Measurements from ENCODE around the gene AKR1A1. TPM values are rescaled to one million over a fixed set of nuclear protein-coding genes. Genes with fewer than 3 reads are reported as not detected.

AKR1A1 gene
- total and polyA plus RNA-seq, 5 donors from 2014 or later: 53.1 to 117 (median 93.9) TPM

DNA sequence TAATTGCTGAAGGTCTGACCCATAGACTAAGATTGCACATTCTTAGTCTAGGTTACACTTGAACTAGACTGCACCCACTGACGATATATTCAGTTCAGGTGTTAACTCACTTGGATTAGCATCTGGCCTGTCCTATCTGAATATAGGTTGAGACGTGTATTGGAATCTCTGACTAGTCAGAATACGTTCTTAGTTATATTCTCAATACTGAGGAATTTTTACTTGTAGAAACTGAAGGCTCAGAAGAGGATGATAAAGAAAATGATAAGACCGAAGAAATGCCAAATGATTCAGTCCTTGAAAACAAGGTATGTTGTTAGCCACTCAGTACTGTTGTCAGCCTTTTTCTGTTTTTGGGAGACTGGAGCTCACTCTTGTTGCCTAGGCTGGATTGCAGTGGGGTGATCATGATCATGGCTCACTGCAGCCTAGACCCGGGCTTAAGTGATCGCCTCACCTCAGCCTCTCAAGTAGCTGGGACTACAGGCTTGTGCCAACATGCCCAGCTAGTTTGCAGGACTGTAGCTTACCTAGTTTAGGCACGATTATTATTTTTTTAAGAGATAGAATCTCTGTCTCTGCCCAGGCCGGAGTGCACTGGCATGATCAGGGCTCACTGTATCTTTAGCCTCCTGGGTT is 62.4 kb downstream of the AKR1A1 start:
- Histone ChIP-seq H3K27me3 (ENCODE audit: control insufficient read depth, insufficient read depth, low read length) (no peaks in the 10 kb centered on the region), H3K36me3 (ENCODE audit: control insufficient read depth, insufficient read depth, low read length) (peaks cover 74% of the 10 kb centered on the region), H3K4me3 (ENCODE audit: low read depth, low read length) (no peak overlapping the region), H3K27ac (ENCODE audit: insufficient read depth, low read length, poor library complexity, severe bottlenecking) (no peak overlapping the region), H3K4me1 (ENCODE audit: control insufficient read depth, insufficient read depth, low read length, poor library complexity, severe bottlenecking) (peaks cover 8% of the 10 kb centered on the region), H3K9me3 (ENCODE audit: control insufficient read depth in 2 of 2, low read length in 2 of 2) (no peaks in the 10 kb centered on the region)
- no peaks in the 10 kb centered on the region for H3K9me3 Mint-ChIP-seq
- peaks cover 7 to 24% (median 17%) of the 10 kb centered on the region in 4 donors for H3K4me1 Mint-ChIP-seq
- peak overlapping the region in 1 of 4 donors; percentile 42 for H3K4me3 Mint-ChIP-seq
- ATAC-seq (ENCODE audit: low read depth in 2 of 2) (no peak), DNase-seq (no peak)
- H3K27me3 Mint-ChIP-seq: no peaks in the 10 kb centered on the region
- H3K27ac Mint-ChIP-seq: no peak overlapping the region
- peaks cover 49% of the 10 kb centered on the region for H3K36me3 Mint-ChIP-seq

DNA sequence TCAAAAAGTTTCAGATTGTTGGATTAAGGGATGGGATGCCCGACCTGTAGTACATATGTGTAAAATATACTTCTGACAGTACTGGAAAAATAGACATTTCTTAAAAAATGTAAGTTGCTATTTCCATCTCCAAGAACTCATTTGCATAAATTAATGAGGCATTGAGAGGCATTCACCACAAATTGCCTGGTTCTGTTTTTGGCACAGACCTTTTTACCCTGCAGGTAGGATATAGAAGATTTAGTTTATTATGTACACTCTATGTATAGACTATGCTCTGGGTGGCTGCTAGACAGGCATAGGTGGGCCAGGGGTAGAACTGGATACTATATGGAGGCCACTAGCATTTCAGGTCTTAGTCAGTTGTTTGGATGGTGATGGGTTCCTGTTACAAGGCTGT is 65.3 kb downstream of the AKR1A1 start:
- Mint-ChIP-seq H3K36me3 (peaks cover 29% of the 10 kb centered on the region), H3K27me3 (no peaks in the 10 kb centered on the region), H3K4me3 (no peak overlapping the region), H3K4me1 (peaks cover 0 to 6% (median 3%) of the 10 kb centered on the region in 4 donors), H3K27ac (peak overlapping the region; percentile 44 to 65 (median 59)), H3K9me3 (no peaks in the 10 kb centered on the region)
- no peak for DNase-seq
- no peaks in the 10 kb centered on the region for H3K27me3 ChIP-seq (ENCODE audit: control insufficient read depth, insufficient read depth, low read length)
- no peak overlapping the region for H3K27ac ChIP-seq (ENCODE audit: insufficient read depth, low read length, poor library complexity, severe bottlenecking)
- no peak overlapping the region for H3K4me3 ChIP-seq (ENCODE audit: low read depth, low read length)
- no peaks in the 10 kb centered on the region for H3K4me1 ChIP-seq (ENCODE audit: control insufficient read depth, insufficient read depth, low read length, poor library complexity, severe bottlenecking)
- no peaks in the 10 kb centered on the region for H3K9me3 ChIP-seq (ENCODE audit: control insufficient read depth in 2 of 2, low read length in 2 of 2)
- ATAC-seq (ENCODE audit: low read depth in 2 of 2): no peak
- peaks cover 73% of the 10 kb centered on the region for H3K36me3 ChIP-seq (ENCODE audit: control insufficient read depth, insufficient read depth, low read length)

DNA sequence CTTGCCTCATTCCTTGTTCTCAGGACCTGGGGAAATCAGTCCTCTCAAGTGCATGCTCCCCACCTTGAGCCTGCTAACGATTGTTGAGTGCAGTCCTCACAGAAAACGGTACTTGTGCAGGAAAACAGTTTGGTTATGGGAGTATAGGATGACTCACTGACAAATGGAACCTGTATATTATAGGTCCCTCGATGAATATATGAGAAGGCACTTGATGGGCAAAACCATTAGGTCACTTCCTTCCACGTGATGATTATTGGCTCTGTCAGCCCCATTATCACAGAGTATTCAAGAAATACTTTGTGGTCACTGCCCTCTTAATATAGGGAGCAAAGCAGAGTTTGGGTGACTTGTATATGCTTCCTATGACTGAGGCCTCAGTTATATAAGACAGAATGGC is 67.0 kb downstream of the AKR1A1 start:
- Histone ChIP-seq H3K27ac (ENCODE audit: insufficient read depth, low read length, poor library complexity, severe bottlenecking) (no peak overlapping the region), H3K36me3 (ENCODE audit: control insufficient read depth, insufficient read depth, low read length) (peaks cover 71% of the 10 kb centered on the region), H3K9me3 (ENCODE audit: control insufficient read depth in 2 of 2, low read length in 2 of 2) (no peaks in the 10 kb centered on the region), H3K4me3 (ENCODE audit: low read depth, low read length) (no peak overlapping the region), H3K4me1 (ENCODE audit: control insufficient read depth, insufficient read depth, low read length, poor library complexity, severe bottlenecking) (no peaks in the 10 kb centered on the region), H3K27me3 (ENCODE audit: control insufficient read depth, insufficient read depth, low read length) (no peaks in the 10 kb centered on the region)
- no peak overlapping the region for H3K4me3 Mint-ChIP-seq
- H3K9me3 Mint-ChIP-seq: no peaks in the 10 kb centered on the region
- H3K4me1 Mint-ChIP-seq: peaks cover 0 to 4% (median under 1%) of the 10 kb centered on the region in 4 donors
- no peak for DNase-seq
- H3K27ac Mint-ChIP-seq: peak overlapping the region in 2 of 3 donors; percentile 50 to 67
- peaks cover 29% of the 10 kb centered on the region for H3K36me3 Mint-ChIP-seq
- no peak for ATAC-seq (ENCODE audit: low read depth in 2 of 2)
- no peaks in the 10 kb centered on the region for H3K27me3 Mint-ChIP-seq

DNA sequence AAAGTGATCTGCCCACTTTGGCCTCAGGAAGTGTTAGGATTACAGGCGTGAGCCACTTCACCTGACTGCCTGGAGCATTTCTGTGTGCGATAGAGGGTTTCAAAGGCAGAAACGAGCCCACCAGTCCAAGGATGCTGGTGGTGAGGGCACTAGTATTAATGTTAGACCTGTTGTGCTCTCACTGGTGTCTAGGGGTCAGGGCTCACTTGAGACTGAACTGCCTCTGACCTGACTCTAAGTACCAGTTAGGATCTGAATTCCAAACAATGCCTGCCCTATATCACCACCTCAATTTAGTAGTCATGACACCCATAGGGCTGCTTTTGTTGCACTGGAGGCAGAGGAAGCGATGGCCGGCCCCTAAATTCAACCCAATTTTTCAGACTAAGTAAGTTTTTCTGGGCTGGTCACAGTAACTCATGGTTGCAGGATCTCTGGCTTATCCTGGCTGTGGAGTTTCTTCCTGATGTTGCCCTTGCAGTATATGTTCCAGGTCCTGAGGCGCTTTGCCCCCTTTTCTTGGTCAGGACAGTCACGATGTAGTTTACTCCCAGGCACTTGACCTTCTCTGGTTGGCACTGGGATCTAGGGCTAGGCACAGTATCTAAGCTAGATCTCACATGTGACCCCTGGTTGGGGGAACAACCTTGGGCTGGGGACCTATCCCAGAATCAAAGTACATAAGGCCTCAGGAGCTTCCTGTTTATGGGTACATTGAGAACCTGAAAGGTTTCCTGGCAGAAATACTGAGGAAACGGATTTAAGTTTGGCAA is 68.7 kb downstream of the AKR1A1 start:
- Histone ChIP-seq H3K4me3 (ENCODE audit: low read depth, low read length) (no peak overlapping the region), H3K27me3 (ENCODE audit: control insufficient read depth, insufficient read depth, low read length) (no peaks in the 10 kb centered on the region), H3K36me3 (ENCODE audit: control insufficient read depth, insufficient read depth, low read length) (peaks cover 59% of the 10 kb centered on the region), H3K9me3 (ENCODE audit: control insufficient read depth in 2 of 2, low read length in 2 of 2) (no peaks in the 10 kb centered on the region), H3K27ac (ENCODE audit: insufficient read depth, low read length, poor library complexity, severe bottlenecking) (no peak overlapping the region), H3K4me1 (ENCODE audit: control insufficient read depth, insufficient read depth, low read length, poor library complexity, severe bottlenecking) (no peaks in the 10 kb centered on the region)
- H3K27ac Mint-ChIP-seq: peak overlapping the region; percentile 32 to 65 (median 50)
- peaks cover 31% of the 10 kb centered on the region for H3K36me3 Mint-ChIP-seq
- ATAC-seq (ENCODE audit: low read depth in 2 of 2) (no peak), DNase-seq (no peak)
- H3K4me3 Mint-ChIP-seq: no peak overlapping the region
- no peaks in the 10 kb centered on the region for H3K9me3 Mint-ChIP-seq
- no peaks in the 10 kb centered on the region for H3K27me3 Mint-ChIP-seq
- peaks cover 0 to 5% (median 2%) of the 10 kb centered on the region in 4 donors for H3K4me1 Mint-ChIP-seq

Other genes with a start within 250 kb of the AKR1A1 start
- not detected for gene HPDL, start 223.9 kb upstream of the AKR1A1 start, total RNA-seq
- 1 to 10 TPM in 2 of 4 donors, under 1 TPM in 1, not detected in 1; 0.39 to 1.2 (median 1.0) TPM for gene HPDL, start 223.9 kb upstream of the AKR1A1 start, polyA plus RNA-seq
- gene TOE1, start 210.7 kb upstream of the AKR1A1 start, total RNA-seq: 48.7 TPM
- 10 to 100 TPM; 12.1 to 16.5 (median 14.7) TPM for gene TOE1, start 210.7 kb upstream of the AKR1A1 start, polyA plus RNA-seq
- 75.2 TPM for gene MUTYH, start 210.4 kb upstream of the AKR1A1 start, total RNA-seq
- 10 to 100 TPM; 11.3 to 25.4 (median 19.7) TPM for gene MUTYH, start 210.4 kb upstream of the AKR1A1 start, polyA plus RNA-seq
- 5.3 TPM for gene TESK2, start 59.7 kb upstream of the AKR1A1 start, total RNA-seq
- 1 to 10 TPM; 2.9 to 4.5 (median 3.7) TPM for gene TESK2, start 59.7 kb upstream of the AKR1A1 start, polyA plus RNA-seq
- 0.89 TPM for gene CCDC163, start 50.8 kb upstream of the AKR1A1 start, total RNA-seq
- gene CCDC163, start 50.8 kb upstream of the AKR1A1 start, polyA plus RNA-seq: 1 to 10 TPM; 1.9 to 8.8 (median 5.6) TPM
- gene MMACHC, start 50.5 kb upstream of the AKR1A1 start, total RNA-seq: 0.84 TPM
- under 1 TPM in 3 of 4 donors, not detected in 1; 0.09 to 0.33 (median 0.14) TPM for gene MMACHC, start 50.5 kb upstream of the AKR1A1 start, polyA plus RNA-seq
- 96.7 TPM for gene PRDX1, start 28.9 kb upstream of the AKR1A1 start, total RNA-seq
- 100 to 1,000 TPM; 287 to 384 (median 351) TPM for gene PRDX1, start 28.9 kb upstream of the AKR1A1 start, polyA plus RNA-seq
- 147 TPM for gene NASP, start 33.2 kb downstream of the AKR1A1 start, total RNA-seq
- 10 to 100 TPM; 77.8 to 88.3 (median 80.7) TPM for gene NASP, start 33.2 kb downstream of the AKR1A1 start, polyA plus RNA-seq
- gene CCDC17, start 73.2 kb downstream of the AKR1A1 start, total RNA-seq: 6.1 TPM
- under 1 TPM in 2 of 4 donors, not detected in 2; 0.23 to 0.25 TPM for gene CCDC17, start 73.2 kb downstream of the AKR1A1 start, polyA plus RNA-seq
- gene GPBP1L1, start 135.7 kb downstream of the AKR1A1 start, total RNA-seq: 177 TPM
- gene GPBP1L1, start 135.7 kb downstream of the AKR1A1 start, polyA plus RNA-seq: 100 to 1,000 TPM in 2 of 4 donors, 10 to 100 TPM in 2; 96.2 to 104 (median 98.9) TPM
- 15.5 TPM for gene TMEM69, start 137.4 kb downstream of the AKR1A1 start, total RNA-seq
- gene TMEM69, start 137.4 kb downstream of the AKR1A1 start, polyA plus RNA-seq: 10 to 100 TPM; 41.5 to 57.7 (median 53.7) TPM
- gene IPP, start 199.8 kb downstream of the AKR1A1 start, total RNA-seq: 12.8 TPM
- gene IPP, start 199.8 kb downstream of the AKR1A1 start, polyA plus RNA-seq: 10 to 100 TPM; 10.1 to 11.7 (median 11.2) TPM